Raji (cell line): ENCODE data around the gene MYOZ3.

Source experiments
- POLR2A ChIP-seq: IDR thresholded peaks from 2 replicates; pipeline ENCODE4 v1.6.1; 2011; ENCODE audit warnings: low read depth, low read length, control low read depth; ENCODE audit not compliant: insufficient read depth

Gene MYOZ3

DNA sequence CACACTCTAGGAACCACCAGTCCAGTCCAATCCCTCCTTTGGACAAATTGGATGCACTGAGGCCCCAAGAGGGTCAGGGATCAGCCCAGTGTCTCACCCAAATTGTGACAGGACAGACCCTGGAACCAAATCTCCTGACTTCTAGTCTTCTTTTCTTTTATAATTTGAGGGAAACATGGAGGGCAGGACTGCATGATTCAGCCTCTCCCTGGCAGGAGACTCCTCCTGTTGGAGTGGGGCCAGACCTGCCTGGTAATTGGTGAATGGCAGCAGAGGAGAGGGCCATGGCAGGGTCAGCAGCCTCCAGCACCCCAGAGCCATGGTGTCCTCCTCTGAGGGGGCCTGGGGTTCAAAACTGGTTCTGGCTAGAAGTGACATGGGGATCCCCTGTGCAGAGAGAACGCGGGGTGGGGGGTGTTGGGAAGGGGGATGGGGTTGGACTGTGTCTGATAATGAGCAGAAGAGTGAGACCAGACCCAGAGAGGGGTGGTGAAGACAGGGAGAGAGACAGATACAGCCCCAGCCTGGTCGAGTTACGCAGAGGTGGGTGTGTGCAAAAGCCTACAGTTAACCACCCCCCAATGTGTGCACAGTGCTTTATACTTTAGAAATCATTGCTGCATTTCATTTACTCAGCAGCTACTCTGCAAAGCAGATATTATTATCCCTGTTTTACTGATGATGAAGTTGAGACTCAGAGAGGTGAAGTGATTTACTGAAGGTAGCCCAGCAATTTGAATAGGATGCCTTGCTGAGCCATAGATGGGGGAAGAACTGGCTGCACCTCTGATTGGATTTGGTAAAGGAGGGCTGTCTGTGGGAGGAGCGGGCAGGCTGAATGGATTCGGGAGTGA, 24.4 kb upstream of the MYOZ3 start:
- no peak for TF ChIP-seq POLR2A

DNA sequence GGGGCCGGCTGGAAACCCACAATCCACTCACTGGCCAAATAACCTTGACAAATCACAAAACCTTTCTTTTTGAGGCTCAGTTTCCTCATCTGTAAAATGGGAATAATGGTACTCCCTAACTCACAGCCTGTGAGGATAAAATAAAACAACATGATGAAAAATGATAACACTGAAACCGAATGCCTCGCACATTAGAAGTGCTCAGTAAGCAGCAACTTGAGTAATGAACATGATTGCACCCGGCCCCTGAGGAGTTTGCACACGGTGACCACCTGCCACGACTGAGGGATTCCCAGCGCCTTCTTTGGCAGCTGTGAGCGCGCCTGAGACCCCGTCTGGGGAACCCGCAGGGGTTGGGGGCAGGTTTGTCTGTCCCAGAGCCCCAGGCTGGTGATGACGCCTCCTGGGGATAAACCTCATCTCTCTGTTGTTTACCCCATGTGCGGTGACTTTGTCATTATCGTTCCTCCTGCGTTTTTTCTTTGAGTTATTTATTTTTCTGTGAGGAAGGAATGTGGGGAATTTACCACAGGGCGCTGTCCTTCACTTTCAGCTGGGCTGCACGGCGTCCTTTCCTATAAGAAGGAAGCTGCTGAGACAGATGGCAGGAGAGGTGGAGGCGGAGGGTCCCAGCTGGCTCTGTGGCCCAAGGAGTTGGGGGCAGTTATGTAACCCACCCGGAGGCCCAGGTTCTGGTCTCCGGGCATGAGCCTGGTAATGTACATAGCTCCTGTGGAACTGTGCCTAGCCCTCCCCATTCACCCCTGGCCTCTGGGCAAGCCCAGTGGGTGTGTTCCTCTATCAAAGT, 23.6 kb upstream of the MYOZ3 start:
- no peak for TF ChIP-seq POLR2A

DNA sequence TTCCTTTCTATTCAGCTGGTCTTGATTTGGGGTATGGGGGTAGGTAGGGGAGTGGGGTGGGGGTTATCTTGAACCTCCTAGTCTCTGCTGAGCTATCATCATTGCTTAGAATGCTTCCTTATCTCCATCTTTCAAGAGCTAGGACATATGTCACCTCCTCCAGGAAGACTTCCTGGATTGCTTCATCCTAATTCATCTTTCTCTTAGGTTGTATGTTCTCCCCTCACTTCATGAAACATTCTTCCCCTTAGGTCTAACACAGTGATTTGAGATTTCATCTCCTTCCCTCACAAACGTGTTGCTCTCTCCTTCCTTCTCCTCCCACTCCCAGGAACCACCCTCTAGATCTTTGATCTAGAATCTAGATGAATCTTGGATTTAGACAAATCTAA, 23.0 kb upstream of the MYOZ3 start:
- no peak for TF ChIP-seq POLR2A

DNA sequence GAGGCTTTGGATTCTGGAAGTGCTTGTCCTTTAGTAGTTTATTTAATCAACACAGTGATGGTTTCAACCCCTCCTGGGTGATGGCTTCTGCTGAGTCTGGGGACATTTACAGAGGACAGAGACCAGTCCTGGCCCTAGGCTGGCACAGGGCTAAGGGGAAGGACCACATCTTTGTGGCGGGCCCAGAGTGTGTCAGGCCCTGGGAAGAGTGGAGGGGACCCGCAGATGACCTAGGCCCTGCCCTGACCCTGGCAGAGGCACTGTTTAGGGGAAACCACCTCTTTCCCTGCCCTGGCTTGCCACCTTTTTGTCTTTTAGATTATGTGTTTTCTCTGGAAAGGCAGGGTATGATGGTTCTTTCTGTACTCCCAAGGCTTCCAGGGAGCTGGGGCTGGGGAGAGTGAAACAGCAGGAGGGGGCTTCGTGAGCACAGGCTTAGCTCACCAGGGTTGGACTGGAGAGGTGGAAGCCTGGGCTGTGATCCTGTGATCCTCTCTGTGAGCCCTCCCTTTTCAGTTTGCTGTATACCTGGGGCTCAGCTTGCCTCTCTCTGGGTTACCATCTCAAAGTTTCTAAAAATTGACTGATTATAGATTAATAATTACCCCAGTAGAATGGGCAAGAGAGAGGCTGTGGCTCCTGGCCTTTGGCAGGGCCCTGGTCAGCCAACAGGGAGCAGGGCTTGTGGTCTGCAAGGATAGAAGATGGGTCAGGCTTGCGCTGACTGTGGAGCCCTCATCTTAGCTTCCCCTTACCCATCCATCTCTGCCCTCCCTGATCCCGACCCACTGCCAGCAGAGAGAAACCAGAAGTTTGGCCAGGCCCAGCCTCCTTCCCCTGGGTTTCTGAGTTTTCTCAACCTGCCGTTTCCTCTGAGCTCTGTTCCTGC, 22.3 kb upstream of the MYOZ3 start:
- no peak for TF ChIP-seq POLR2A

GRCh38 chr5:150639377-150639692, 21.7 kb upstream of the MYOZ3 start:
- TF ChIP-seq POLR2A: no peak

DNA sequence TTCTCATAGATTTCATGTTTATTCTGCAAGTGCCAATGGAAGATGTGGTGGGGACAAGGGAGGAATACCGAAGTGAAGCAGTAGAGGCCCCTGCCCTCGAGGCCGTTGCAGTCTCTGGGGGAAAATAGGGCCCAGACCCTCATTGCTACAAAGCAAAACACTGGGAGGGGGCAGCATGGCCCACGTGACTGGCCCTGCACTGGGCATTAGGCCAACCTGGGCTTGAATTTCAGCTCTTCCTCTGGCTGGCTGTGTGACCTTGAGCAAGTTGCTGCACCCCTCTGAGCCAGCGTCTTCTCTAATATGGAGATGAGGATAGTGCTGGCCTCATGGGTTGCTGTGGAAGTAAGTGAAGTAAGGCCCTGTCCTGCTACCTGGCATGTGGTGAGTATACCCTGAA, 21.3 kb upstream of the MYOZ3 start:
- TF ChIP-seq POLR2A: no peak

GRCh38 chr5:150640311-150641005, 20.6 kb upstream of the MYOZ3 start, which contains the start of gene SYNPO:
TSS of gene SYNPO (plus strand) at chr5:150640660. CDS start at chr5:150648276, 7,616 bp downstream.
- no peak for TF ChIP-seq POLR2A

DNA sequence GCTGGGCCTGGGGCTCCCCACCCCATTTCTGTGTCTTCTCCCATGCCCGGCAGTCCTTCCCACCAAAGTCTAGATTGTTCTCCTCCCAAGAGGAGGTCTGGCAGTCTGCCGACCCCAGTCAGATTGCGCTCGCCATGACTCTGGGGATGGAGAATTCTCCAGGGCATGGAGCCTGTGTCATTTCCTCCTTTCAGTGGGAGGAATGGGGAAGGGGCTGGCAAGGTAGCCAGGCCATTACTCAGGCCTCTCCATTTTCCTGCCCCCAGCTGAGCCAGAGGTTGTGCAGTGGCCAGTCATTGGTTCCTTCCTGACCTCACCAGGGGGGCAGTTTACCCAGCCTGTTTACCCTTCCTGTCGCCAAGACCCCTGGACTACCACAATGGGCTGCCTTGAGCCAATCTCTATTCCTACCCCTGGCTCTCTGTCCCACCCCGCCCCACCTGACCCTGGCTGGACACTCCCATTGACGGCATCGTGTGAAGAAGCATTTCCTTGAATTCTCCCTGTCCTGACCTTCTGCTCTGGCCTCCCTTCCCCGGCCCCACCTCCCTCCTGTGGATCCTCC, 20.0 kb upstream of the MYOZ3 start:
- no peak for TF ChIP-seq POLR2A

GRCh38 chr5:150641824-150642566, 19.1 kb upstream of the MYOZ3 start:
- TF ChIP-seq POLR2A: no peak

DNA sequence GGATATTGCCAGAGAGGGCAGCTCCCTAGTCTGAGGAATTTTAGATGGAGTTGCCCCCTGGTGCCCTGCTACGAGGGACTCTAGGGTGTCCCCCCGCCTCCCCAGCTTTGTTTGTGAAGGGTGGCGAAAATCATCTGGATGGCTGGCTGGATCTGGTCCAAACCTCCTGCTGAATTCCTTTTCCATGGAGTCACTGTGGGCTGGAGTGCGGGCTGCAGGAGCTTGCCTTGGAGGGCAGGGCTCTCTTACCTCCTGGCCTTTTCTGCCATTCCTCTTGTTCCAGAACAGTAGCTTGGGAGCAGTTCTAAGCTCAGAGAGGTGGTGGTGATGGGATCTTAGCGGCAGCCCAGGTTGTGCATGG, 18.5 kb upstream of the MYOZ3 start:
- TF ChIP-seq POLR2A: no peak

DNA sequence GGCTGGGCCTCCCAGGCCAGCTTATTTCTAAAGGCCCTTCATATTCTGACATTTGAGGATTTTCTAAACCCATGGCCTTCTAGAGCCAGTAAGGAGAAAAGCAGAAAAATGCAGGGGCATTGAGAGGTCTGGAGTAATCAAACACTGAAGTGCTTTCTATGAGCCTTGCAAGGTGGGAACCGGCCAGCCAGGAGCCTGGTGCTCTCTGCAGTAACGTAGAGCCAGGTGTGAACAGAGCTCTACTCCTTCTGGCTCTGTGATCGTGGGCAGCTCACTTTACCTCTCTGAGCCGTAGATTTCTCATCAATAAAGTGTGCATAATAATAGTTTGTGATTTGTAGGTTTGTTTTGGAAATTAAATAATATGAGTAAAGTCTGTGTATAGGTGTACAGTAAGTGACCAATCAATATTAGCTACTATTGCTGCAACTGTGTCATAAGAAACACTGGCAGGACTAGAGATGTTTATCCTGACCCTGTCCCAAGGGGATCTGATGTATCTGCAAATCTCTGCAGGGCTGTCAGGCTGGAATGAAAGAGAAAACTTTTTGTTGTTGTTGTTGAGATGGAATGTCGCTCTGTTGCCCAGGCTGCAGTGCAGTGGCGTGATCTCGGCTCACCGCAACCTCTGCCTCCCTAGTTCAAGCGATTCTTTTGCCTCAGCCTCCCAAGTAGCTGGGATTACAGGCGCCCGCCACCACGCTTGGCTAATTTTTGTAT, 17.9 kb upstream of the MYOZ3 start:
- TF ChIP-seq POLR2A: no peak

GRCh38 chr5:150644058-150644457, 17.0 kb upstream of the MYOZ3 start:
- TF ChIP-seq POLR2A: no peak

DNA sequence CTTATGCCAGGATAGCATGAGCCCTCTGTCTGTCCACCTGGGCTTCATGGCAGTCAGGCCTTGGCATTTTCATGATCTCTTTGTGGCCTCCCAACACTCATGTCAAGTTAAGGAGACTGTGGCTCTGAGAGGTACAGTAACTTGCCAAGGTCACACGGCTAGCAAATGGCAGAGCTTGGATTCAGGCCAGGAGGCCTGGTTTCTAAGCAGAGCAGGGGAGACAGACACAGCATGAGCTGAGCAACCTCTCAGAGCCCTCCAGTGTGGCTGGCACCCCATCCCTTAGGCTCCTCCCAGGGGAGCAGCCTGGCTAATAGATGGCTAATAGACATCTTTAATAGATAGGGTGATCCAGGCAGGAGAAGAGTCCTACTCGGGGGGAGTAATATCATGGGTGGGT, 16.5 kb upstream of the MYOZ3 start:
- no peak for TF ChIP-seq POLR2A
